ENCODE measurements around the gene PLCXD1. TPM values are rescaled to one million over a fixed set of nuclear protein-coding genes. Genes with fewer than 3 reads are reported as not detected.
"Not testable (repeated sequence)": the region's sequence is repeated elsewhere in the genome, so short reads cannot be mapped to it uniquely, and the experiment has no call there.

PLCXD1 gene
- total RNA-seq, 4 donors from 2014 or later = 5.7 to 18.8 (median 9.2) TPM

GRCh38 chrX:306614-307251 lies 25.6 kb downstream of the PLCXD1 start:
- H3K27me3 ChIP-seq; H3K27ac ChIP-seq; H3K4me3 ChIP-seq; H3K4me1 ChIP-seq; DNase-seq (ENCODE audit: low spot score in 2 of 2): not testable (repeated sequence)
- WGBS, 2 donors = 90 to 92% methylated on average over 3 of the region's 3 CpGs
- Histone ChIP-seq H3K36me3 (peaks cover 13 to 98% (median 25%) of the 10 kb centered on the region in 3 donors), H3K9me3 (peaks cover 0 to 32% (median 0%) of the 10 kb centered on the region in 4 donors)

GRCh38 chrX:307261-308111 lies 26.3 kb downstream of the PLCXD1 start:
- no peak overlapping the region for H3K4me3 ChIP-seq
- peaks cover 0 to 25% (median 0%) of the 10 kb centered on the region in 4 donors for H3K9me3 ChIP-seq
- H3K27me3 ChIP-seq = no peaks in the 10 kb centered on the region
- H3K27ac ChIP-seq = no peak overlapping the region
- H3K4me1 ChIP-seq = no peaks in the 10 kb centered on the region
- 93 to 97% methylated on average over 36 to 42 of the region's 58 CpGs for WGBS, 2 donors
- no peak for DNase-seq (ENCODE audit: low spot score in 2 of 2)
- TF ChIP-seq POLR2A (IDR thresholded peaks at IDR 0.05) = no peak
- no peak for TF ChIP-seq EP300 (IDR thresholded peaks at IDR 0.05)
- TF ChIP-seq, protein P1, sequence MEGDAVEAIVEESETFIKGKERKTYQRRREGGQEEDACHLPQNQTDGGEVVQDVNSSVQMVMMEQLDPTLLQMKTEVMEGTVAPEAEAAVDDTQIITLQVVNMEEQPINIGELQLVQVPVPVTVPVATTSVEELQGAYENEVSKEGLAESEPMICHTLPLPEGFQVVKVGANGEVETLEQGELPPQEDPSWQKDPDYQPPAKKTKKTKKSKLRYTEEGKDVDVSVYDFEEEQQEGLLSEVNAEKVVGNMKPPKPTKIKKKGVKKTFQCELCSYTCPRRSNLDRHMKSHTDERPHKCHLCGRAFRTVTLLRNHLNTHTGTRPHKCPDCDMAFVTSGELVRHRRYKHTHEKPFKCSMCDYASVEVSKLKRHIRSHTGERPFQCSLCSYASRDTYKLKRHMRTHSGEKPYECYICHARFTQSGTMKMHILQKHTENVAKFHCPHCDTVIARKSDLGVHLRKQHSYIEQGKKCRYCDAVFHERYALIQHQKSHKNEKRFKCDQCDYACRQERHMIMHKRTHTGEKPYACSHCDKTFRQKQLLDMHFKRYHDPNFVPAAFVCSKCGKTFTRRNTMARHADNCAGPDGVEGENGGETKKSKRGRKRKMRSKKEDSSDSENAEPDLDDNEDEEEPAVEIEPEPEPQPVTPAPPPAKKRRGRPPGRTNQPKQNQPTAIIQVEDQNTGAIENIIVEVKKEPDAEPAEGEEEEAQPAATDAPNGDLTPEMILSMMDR (IDR thresholded peaks at IDR 0.05) = no peak
- H3K36me3 ChIP-seq = peaks cover 13 to 98% (median 26%) of the 10 kb centered on the region in 3 donors

GRCh38 chrX:308821-309520 lies 27.8 kb downstream of the PLCXD1 start:
- peaks cover 0 to 17% (median 0%) of the 10 kb centered on the region in 4 donors for H3K9me3 ChIP-seq
- no peak for DNase-seq (ENCODE audit: low spot score in 2 of 2)
- TF ChIP-seq POLR2A (IDR thresholded peaks at IDR 0.05) (no peak), EP300 (IDR thresholded peaks at IDR 0.05) (no peak)
- TF ChIP-seq, protein P1 (IDR thresholded peaks at IDR 0.05) = no peak
- peaks cover 15 to 98% (median 25%) of the 10 kb centered on the region in 3 donors for H3K36me3 ChIP-seq
- no peak overlapping the region for H3K27ac ChIP-seq
- no peaks in the 10 kb centered on the region for H3K4me1 ChIP-seq
- WGBS, 2 donors = 93 to 94% methylated on average over 30 of the region's 30 CpGs
- H3K27me3 ChIP-seq = no peaks in the 10 kb centered on the region
- H3K4me3 ChIP-seq = no peak overlapping the region

GRCh38 chrX:310621-311155 lies 29.5 kb downstream of the PLCXD1 start:
- no peak for DNase-seq (ENCODE audit: low spot score in 2 of 2)
- Histone ChIP-seq H3K4me3 (no peak overlapping the region), H3K27me3 (no peaks in the 10 kb centered on the region), H3K4me1 (no peaks in the 10 kb centered on the region), H3K27ac (no peak overlapping the region), H3K36me3 (peaks cover 16 to 95% (median 25%) of the 10 kb centered on the region in 3 donors), H3K9me3 (peaks cover 0 to 3% (median 0%) of the 10 kb centered on the region in 4 donors)
- TF ChIP-seq, protein P1 (IDR thresholded peaks at IDR 0.05) = no peak
- TF ChIP-seq EP300 (IDR thresholded peaks at IDR 0.05) (no peak), POLR2A (IDR thresholded peaks at IDR 0.05) (no peak)
- WGBS, 2 donors = 93% methylated on average over 19 to 22 of the region's 25 CpGs

All from tibial nerve (tissue), 4 donors.